ENCODE results near the gene ROPN1L.

- TF ChIP-seq, protein P1, sequence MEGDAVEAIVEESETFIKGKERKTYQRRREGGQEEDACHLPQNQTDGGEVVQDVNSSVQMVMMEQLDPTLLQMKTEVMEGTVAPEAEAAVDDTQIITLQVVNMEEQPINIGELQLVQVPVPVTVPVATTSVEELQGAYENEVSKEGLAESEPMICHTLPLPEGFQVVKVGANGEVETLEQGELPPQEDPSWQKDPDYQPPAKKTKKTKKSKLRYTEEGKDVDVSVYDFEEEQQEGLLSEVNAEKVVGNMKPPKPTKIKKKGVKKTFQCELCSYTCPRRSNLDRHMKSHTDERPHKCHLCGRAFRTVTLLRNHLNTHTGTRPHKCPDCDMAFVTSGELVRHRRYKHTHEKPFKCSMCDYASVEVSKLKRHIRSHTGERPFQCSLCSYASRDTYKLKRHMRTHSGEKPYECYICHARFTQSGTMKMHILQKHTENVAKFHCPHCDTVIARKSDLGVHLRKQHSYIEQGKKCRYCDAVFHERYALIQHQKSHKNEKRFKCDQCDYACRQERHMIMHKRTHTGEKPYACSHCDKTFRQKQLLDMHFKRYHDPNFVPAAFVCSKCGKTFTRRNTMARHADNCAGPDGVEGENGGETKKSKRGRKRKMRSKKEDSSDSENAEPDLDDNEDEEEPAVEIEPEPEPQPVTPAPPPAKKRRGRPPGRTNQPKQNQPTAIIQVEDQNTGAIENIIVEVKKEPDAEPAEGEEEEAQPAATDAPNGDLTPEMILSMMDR (conservative IDR thresholded peaks at IDR 0.05 in 1 of 2, IDR thresholded peaks at IDR 0.05 in 1 of 2; ENCODE audit: extremely low read depth in 1 of 2, insufficient read depth in 1 of 2, low read depth in 1 of 2, low read length in 2 of 2), result no peak
- no peak for TF ChIP-seq EZH2 (IDR thresholded peaks at IDR 0.05; ENCODE audit: borderline replicate concordance, low read length)
Observed at GRCh38 chr5:10482791-10483530, 41.3 kb downstream of the ROPN1L start.
